ENCODE results near the gene GNG12. TPM values are rescaled to one million over a fixed set of nuclear protein-coding genes. Genes with fewer than 3 reads are reported as not detected.

The GNG12 gene
- total RNA-seq, 2 donors from 2014 or later = 29.1 to 45.4 TPM

GRCh38 chr1:67687198-67687545 lies 146.1 kb downstream of the GNG12 start:
- peaks cover 0 to 19% of the 10 kb centered on the region in 2 donors for H3K4me1 ChIP-seq
- peak overlapping the region; percentile 97 to 98 for H3K27ac ChIP-seq
- peak overlapping the region; percentile 69 to 83 for H3K4me3 ChIP-seq
- no peak for TF ChIP-seq CTCF (IDR thresholded peaks at IDR 0.05)
- peaks cover 15% of the 10 kb centered on the region for H3K36me3 ChIP-seq
- H3K27me3 ChIP-seq = no peaks in the 10 kb centered on the region
- H3K9me3 ChIP-seq = no peaks in the 10 kb centered on the region
- DNase-seq (ENCODE audit: low spot score) = no peak

- Histone ChIP-seq H3K27ac (peak overlapping the region; percentile 97 to 98), H3K4me1 (peaks cover 0 to 19% of the 10 kb centered on the region in 2 donors), H3K4me3 (peak overlapping the region; percentile 69 to 83), H3K27me3 (no peaks in the 10 kb centered on the region), H3K9me3 (no peaks in the 10 kb centered on the region), H3K36me3 (peaks cover 15% of the 10 kb centered on the region)
- peak; percentile 90 for DNase-seq (ENCODE audit: low spot score)
- TF ChIP-seq CTCF (IDR thresholded peaks at IDR 0.05) = no peak
Measured at GRCh38 chr1:67686267-67687197, 146.7 kb downstream of the GNG12 start.

GRCh38 chr1:67685558-67686266 lies 147.6 kb downstream of the GNG12 start:
- H3K27me3 ChIP-seq = no peaks in the 10 kb centered on the region
- H3K27ac ChIP-seq = peak overlapping the region; percentile 97 to 98
- H3K4me1 ChIP-seq = peaks cover 0 to 19% of the 10 kb centered on the region in 2 donors
- peak overlapping the region; percentile 69 to 83 for H3K4me3 ChIP-seq
- no peak for TF ChIP-seq CTCF (IDR thresholded peaks at IDR 0.05)
- H3K9me3 ChIP-seq = no peaks in the 10 kb centered on the region
- DNase-seq (ENCODE audit: low spot score) = no peak
- H3K36me3 ChIP-seq = peaks cover 15% of the 10 kb centered on the region

GRCh38 chr1:67685067-67685557 lies 148.2 kb downstream of the GNG12 start, which contains the start of gene GADD45A:
Gene GADD45A, plus strand, starts transcription at chr1:67685201. Its CDS starts 294 bp downstream, at chr1:67685495.
- TF ChIP-seq CTCF (IDR thresholded peaks at IDR 0.05) = no peak
- H3K9me3 ChIP-seq = no peaks in the 10 kb centered on the region
- H3K36me3 ChIP-seq = peaks cover 15% of the 10 kb centered on the region
- H3K4me3 ChIP-seq = peak within 1 kb of the TSS; percentile 69 to 83
- H3K27me3 ChIP-seq = no peaks in the 10 kb centered on the region
- H3K4me1 ChIP-seq = peaks cover 0 to 19% of the 10 kb centered on the region in 2 donors
- DNase-seq (ENCODE audit: low spot score) = peak; percentile 99
- peak within 1 kb of the TSS; percentile 97 to 98 for H3K27ac ChIP-seq

- Histone ChIP-seq H3K4me3 (peak overlapping the region; percentile 69 to 83), H3K36me3 (peaks cover 15% of the 10 kb centered on the region), H3K27ac (peak overlapping the region; percentile 51 to 68), H3K27me3 (no peaks in the 10 kb centered on the region), H3K4me1 (peaks cover 0 to 19% of the 10 kb centered on the region in 2 donors), H3K9me3 (no peaks in the 10 kb centered on the region)
- no peak for TF ChIP-seq CTCF (IDR thresholded peaks at IDR 0.05)
- no peak for DNase-seq (ENCODE audit: low spot score)
Measured at GRCh38 chr1:67684526-67685066, 148.7 kb downstream of the GNG12 start.

Measured in right atrium auricular region (tissue), 2 donors.